Adrenal gland (tissue), 12 donors: ENCODE measurements around the gene CXXC1. TPM values are rescaled to one million over a fixed set of nuclear protein-coding genes. Genes with fewer than 3 reads are reported as not detected.
A peak's percentile ranks its signal among the peaks of the same experiment; 100 is the strongest.

Experiments
- DNase-seq, 7 donors: peaks; one replicate each; pipeline ENCODE4 v3.0.0-alpha.2; 2019 to 2020
- H3K27ac ChIP-seq, 5 donors: fragments of 200-600 bp; sonication (generic) in 4 of 5; 1 replicate in 3 of 5; 2 replicates in 2 of 5; pipeline versions ENCODE4 v1.5.1 to v1.8.0; 2016 to 2020; ENCODE audit warnings: mild to moderate bottlenecking in 1 of 5
- H3K27me3 ChIP-seq: fragments of 200-600 bp; 2 replicates; pipeline ENCODE4 v1.8.0; 2021
- H3K36me3 ChIP-seq, 2 donors: fragments of 200-600 bp; replicated peaks in 1 of 2; 1 replicate in 1 of 2; 2 replicates in 1 of 2; pipeline versions ENCODE4 v1.5.1 to v1.8.0; 2018 to 2022
- H3K4me1 ChIP-seq, 2 donors: fragments of 200-600 bp; replicated peaks in 1 of 2; 1 replicate in 1 of 2; 2 replicates in 1 of 2; pipeline versions ENCODE4 v1.5.1 to v1.8.0; 2018 to 2021
- H3K4me3 ChIP-seq, 4 donors: fragments of 200-600 bp; sonication (generic) in 3 of 4; one replicate each; pipeline ENCODE4 v1.5.1; 2016 to 2018
- H3K9me3 ChIP-seq, 3 donors: fragments of 200-600 bp; sonication (generic) in 1 of 3; replicated peaks in 1 of 3; 1 replicate in 2 of 3; 2 replicates in 1 of 3; pipeline versions ENCODE4 v1.5.1 to v1.8.0; 2016 to 2021
- POLR2A ChIP-seq, 2 donors: fragments of 450-650 bp; IDR thresholded peaks; one replicate each; pipeline ENCODE4 v1.6.1; 2017; ENCODE audit warnings: antibody characterized with exemption in 2 of 2, mild to moderate bottlenecking in 2 of 2, moderate library complexity in 1 of 2
- WGBS, 4 donors: extraction: QIAGEN DNeasy Blood & Tissue Kit in 2 of 4; methylation state at CpG; one replicate each; pipeline versions ENCODE4 v1.1.5 to v1.1.7; 2013 to 2017; 5-methylcytosine and 5-hydroxymethylcytosine counted together
- intact Hi-C, 2 donors: fragments of 100-400 bp; cut with DNase I; formaldehyde crosslinking; loops; one replicate each; pipeline versions ENCODE4 v1.14.1 to v1.15.0; 2022 to 2023
- polyA plus RNA-seq, 3 donors: library from polyadenylated mRNA; stranded (reverse); fragments of 200-250 nt in 2 of 3; fragments of 350-450 nt in 1 of 3; fragmentation: Illumina TruSeq in 1 of 3; extraction: RNeasy Lipid Tissue Mini Kit (QIAGEN cat#74804) in 1 of 3; gene quantifications; one replicate each; pipeline ENCODE4 v1.2.3, GENCODE V29; 2013 to 2014
- total RNA-seq, 9 donors: library from RNA; depleted of rRNA in 4 of 9; stranded (reverse); fragments of >200 nt in 4 of 9; fragments of 120-200 nt in 1 of 9; fragmentation: NEBNext Ultra II Directional in 1 of 9; extraction: Animal tissue kit (Norgen Biotek cat#: 25700) in 1 of 9; gene quantifications; one replicate each; pipeline versions ENCODE4 v1.1.0 to v1.2.4, GENCODE V29; 2013 to 2023
- TF ChIP-seq, protein P1 (sequence below), 6 experiments: fragments of 450-650 bp in 4 of 6; fragments of 200-600 bp in 2 of 6; sonication (generic) in 1 of 6; IDR thresholded peaks; 1 replicate in 5 of 6; 2 replicates in 1 of 6; pipeline versions ENCODE4 v1.5.1 to v1.8.0; 2016 to 2021; ENCODE audit warnings: antibody characterized with exemption in 6 of 6, mild to moderate bottlenecking in 2 of 6, moderate library complexity in 1 of 6
- donor health status: healthy with polysubstance abuse.
- donor health status: Bipolar disorder and iron deficiency.
- donor health status: DM: yes; HTN: yes; CAD: no.
- donor health status: DM: no; HTN: no; CAD: no.
- donor health status: DM: no; HTN: no; CAD: no.
- donor health status: DM: yes; HTN: yes; CAD: no.

CXXC1 gene
- total and polyA plus RNA-seq, 12 donors, result 25.2 to 295 (median 66.2) TPM

DNA sequence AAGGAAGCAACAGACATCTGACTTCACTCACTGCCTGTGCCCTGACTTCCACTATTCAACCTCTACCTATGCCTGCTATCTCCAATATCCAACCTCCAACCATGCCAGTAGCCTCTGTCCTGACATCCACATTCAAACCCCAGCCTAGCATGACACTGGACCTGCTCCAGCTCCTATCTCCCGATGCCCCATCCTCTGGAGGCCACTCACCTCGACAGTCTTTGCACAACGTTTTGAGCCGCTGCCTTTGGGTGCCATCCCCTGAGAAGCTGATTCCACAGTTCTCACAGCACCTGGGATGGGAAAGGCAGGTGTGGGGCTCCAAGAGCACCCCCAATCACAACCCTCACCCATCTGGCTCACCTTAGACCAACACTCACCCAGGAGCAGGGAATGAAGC lies 11.0 kb downstream of the CXXC1 start:
- H3K9me3 ChIP-seq, result no peaks in the 10 kb centered on the region
- peaks cover 16 to 26% of the 10 kb centered on the region in 2 donors for H3K4me1 ChIP-seq
- H3K4me3 ChIP-seq, result no peak overlapping the region
- no peak for TF ChIP-seq POLR2A (IDR thresholded peaks at IDR 0.05)
- TF ChIP-seq, protein P1, sequence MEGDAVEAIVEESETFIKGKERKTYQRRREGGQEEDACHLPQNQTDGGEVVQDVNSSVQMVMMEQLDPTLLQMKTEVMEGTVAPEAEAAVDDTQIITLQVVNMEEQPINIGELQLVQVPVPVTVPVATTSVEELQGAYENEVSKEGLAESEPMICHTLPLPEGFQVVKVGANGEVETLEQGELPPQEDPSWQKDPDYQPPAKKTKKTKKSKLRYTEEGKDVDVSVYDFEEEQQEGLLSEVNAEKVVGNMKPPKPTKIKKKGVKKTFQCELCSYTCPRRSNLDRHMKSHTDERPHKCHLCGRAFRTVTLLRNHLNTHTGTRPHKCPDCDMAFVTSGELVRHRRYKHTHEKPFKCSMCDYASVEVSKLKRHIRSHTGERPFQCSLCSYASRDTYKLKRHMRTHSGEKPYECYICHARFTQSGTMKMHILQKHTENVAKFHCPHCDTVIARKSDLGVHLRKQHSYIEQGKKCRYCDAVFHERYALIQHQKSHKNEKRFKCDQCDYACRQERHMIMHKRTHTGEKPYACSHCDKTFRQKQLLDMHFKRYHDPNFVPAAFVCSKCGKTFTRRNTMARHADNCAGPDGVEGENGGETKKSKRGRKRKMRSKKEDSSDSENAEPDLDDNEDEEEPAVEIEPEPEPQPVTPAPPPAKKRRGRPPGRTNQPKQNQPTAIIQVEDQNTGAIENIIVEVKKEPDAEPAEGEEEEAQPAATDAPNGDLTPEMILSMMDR (IDR thresholded peaks at IDR 0.05), result no peak
- intact Hi-C loops, result loop anchor here in 1 of 2 donors (10.0 kb wide), 1 partner anchor 78 kb away; no protein-coding TSS in a partner anchor
- WGBS, 4 donors, result 61 to 82% (median 71%) methylated on average over 4 of the region's 4 CpGs
- H3K36me3 ChIP-seq, result peaks cover 0 to 67% of the 10 kb centered on the region in 2 donors
- H3K27me3 ChIP-seq, result no peaks in the 10 kb centered on the region
- H3K27ac ChIP-seq, result peak overlapping the region in 1 of 5 donors; percentile 5
- no peak for DNase-seq

DNA sequence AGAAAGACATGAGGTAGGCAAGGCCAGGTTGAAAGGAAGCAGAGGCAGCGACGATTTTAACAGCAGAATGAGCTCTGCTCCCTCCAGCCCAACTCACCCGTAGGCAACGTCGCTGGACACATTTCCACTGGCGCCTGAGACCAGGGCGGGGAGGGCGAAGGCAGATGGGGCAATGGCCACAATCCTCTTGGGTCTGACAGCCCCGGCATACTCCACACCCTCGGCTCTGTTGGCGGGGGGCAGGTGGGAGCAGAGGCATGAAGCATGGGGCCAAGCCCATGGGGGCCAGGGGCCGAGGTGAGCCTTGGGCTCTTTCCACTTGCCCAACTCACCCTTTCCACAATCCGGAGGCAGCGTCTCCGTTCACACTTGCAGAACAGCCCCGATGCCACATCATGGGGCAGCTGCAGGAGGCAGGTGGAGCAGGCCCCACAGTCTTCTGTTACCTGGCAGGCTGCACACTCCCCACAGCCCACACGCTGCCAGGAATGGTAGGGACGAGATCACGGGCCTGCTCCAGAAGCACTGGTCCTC lies 11.9 kb downstream of the CXXC1 start:
- TF ChIP-seq, protein P1 (IDR thresholded peaks at IDR 0.05), result no peak
- TF ChIP-seq POLR2A (IDR thresholded peaks at IDR 0.05), result no peak
- no peaks in the 10 kb centered on the region for H3K9me3 ChIP-seq
- 94 to 97% (median 96%) methylated on average over 15 to 19 of the region's 19 CpGs for WGBS, 4 donors
- peaks cover 14 to 24% of the 10 kb centered on the region in 2 donors for H3K4me1 ChIP-seq
- peaks cover 0 to 76% of the 10 kb centered on the region in 2 donors for H3K36me3 ChIP-seq
- no peak overlapping the region for H3K27ac ChIP-seq
- intact Hi-C loops, result loop anchor here in 1 of 2 donors (10.0 kb wide), 1 partner anchor 79 kb away; no protein-coding TSS in a partner anchor
- no peaks in the 10 kb centered on the region for H3K27me3 ChIP-seq
- DNase-seq, result no peak
- H3K4me3 ChIP-seq, result no peak overlapping the region

- no peak for DNase-seq
- peaks cover 8 to 18% of the 10 kb centered on the region in 2 donors for H3K4me1 ChIP-seq
- no peak overlapping the region for H3K27ac ChIP-seq
- H3K36me3 ChIP-seq, result peaks cover 0 to 82% of the 10 kb centered on the region in 2 donors
- intact Hi-C loops, result loop anchor here in 1 of 2 donors (10.0 kb wide), 1 partner anchor 80 kb away; no protein-coding TSS in a partner anchor
- no peaks in the 10 kb centered on the region for H3K27me3 ChIP-seq
- no peak for TF ChIP-seq POLR2A (IDR thresholded peaks at IDR 0.05)
- TF ChIP-seq, protein P1 (IDR thresholded peaks at IDR 0.05), result no peak
- WGBS, 4 donors, result 88 to 95% (median 94%) methylated on average over 9 to 10 of the region's 10 CpGs
- no peak overlapping the region for H3K4me3 ChIP-seq
- H3K9me3 ChIP-seq, result no peaks in the 10 kb centered on the region
Observed at GRCh38 chr18:50274941-50275340, 12.6 kb downstream of the CXXC1 start.

DNA sequence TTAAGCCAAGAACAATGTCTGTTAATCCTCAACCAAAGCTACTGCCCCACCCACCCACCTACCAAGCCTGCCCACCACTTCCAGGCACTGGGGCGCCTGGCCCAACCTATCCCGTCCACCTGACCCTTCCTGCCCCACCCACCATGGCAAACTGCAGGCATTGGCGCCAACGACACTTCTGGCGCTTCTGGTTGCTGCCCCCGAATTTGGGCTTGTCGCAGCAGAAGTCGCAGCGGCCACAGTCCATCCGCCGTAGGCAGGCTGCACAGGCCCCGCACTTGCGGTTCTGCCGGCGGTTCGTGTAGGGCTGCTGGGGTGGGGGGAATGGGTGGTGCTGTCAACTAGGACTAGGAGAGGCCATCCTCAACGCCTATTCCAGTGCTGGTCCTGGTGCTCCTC lies 13.4 kb downstream of the CXXC1 start:
- DNase-seq, result no peak
- WGBS, 4 donors, result 92 to 100% (median 95%) methylated on average over 16 to 17 of the region's 17 CpGs
- H3K36me3 ChIP-seq, result peaks cover 0 to 87% of the 10 kb centered on the region in 2 donors
- intact Hi-C loops, result loop anchor here in 1 of 2 donors (10.0 kb wide), 1 partner anchor 81 kb away; no protein-coding TSS in a partner anchor
- no peak for TF ChIP-seq POLR2A (IDR thresholded peaks at IDR 0.05)
- TF ChIP-seq, protein P1 (IDR thresholded peaks at IDR 0.05), result no peak
- no peak overlapping the region for H3K4me3 ChIP-seq
- H3K9me3 ChIP-seq, result no peaks in the 10 kb centered on the region
- H3K4me1 ChIP-seq, result peaks cover 0 to 9% of the 10 kb centered on the region in 2 donors
- no peaks in the 10 kb centered on the region for H3K27me3 ChIP-seq
- H3K27ac ChIP-seq, result no peak overlapping the region
